ENCODE results near the gene SLC23A1.
A peak's percentile ranks its signal among the peaks of the same experiment; 100 is the strongest.

GRCh38 chr5:139403787-139404483 is 20.8 kb upstream of the SLC23A1 start, which contains the start of gene SPATA24:
- no peak for TF ChIP-seq USF2 (IDR thresholded peaks at IDR 0.05)
- no peak for TF ChIP-seq CTCF (IDR thresholded peaks at IDR 0.05)
- TF ChIP-seq FOSL2 (IDR thresholded peaks at IDR 0.05) = no peak
- TF ChIP-seq FOSL2 (CRISPR knock-in tag; IDR thresholded peaks at IDR 0.05) = 0 out of 2 replicates have a peak, but pooled peaks have one; percentile 2
- TF ChIP-seq NFE2L2 (conservative IDR thresholded peaks at IDR 0.05; ENCODE audit: low read length) = no peak
- TF ChIP-seq TP53 (CRISPR knock-in tag; IDR thresholded peaks at IDR 0.05) = no peak
- no peak for TF ChIP-seq SREBF2 (IDR thresholded peaks at IDR 0.05)

All from A549 (cell line).